Right kidney (tissue), 1 donor: ENCODE measurements around the gene ERG.

Source experiments
- DNase-seq: peaks from one replicate; pipeline ENCODE4 v3.0.0-alpha.2; 2016

The ERG gene

GRCh38 chr21:38503583-38503982 lies 5.3 kb upstream of the ERG start:
- DNase-seq, result no peak

GRCh38 chr21:38500073-38500472 lies 1.8 kb upstream of the ERG start:
- DNase-seq, result no peak

DNA sequence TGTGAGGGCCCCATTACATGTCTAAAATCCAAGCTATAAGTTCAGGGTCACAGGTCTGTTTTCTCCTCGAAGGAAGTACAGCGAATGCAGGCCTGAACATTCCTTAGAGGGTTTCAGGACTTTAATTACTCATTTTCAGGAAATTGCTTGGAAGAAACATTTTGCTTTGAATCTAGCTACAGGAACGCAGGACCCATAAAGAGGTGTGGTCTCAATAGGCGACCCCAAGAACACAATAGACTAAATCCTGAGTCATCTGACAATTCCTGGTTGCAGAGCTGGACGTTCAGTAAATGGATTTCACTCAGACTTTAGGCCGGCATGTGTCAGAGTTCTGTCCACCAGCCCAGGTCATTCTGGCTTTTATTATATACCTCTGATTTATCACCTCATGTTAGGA lies 1.0 kb upstream of the ERG start:
- DNase-seq, result no peak

DNA sequence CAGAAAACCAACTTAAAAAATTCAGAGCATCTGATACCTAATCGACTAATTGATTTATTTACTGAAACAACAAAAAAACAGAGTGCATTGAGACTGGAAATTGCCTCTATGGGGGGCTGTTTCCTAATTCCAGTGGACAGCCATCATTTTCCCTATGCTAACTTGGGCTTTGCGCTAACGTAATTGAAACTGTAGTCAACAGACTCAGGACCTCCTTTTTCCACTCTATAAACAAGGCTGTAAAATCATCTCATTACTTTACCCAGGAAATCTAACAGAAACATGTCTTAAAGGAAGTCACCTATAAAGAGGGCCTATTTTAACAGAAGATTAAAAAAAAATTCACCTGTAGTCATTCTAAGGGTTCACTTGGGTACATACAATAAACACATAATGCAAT lies 2.1 kb downstream of the ERG start:
- no peak for DNase-seq

GRCh38 chr21:38495696-38496095 lies 2.6 kb downstream of the ERG start:
- DNase-seq, result no peak

GRCh38 chr21:38495242-38495641 lies 3.0 kb downstream of the ERG start:
- DNase-seq, result no peak

- no peak for DNase-seq
Observed at GRCh38 chr21:38494703-38495102, 3.6 kb downstream of the ERG start.

DNA sequence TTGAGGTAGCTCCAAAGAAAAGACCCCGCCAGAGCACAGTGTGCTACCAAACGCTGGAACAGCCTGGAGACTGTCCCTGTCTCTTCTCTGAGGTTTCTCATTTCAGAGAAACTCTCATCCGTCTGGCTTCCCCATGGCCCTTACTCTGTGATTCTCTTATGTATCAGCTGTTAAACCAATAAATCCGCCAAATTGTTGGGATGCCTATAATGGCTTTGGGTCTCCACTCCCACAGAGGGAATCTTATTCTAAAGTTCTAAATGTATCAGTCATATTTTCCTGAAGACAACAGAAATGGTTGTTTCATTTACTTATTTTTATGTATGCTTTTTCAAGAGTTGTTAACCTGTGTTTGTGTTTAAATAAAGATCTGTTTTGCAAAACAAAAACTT lies 4.0 kb downstream of the ERG start:
- DNase-seq, result no peak

DNA sequence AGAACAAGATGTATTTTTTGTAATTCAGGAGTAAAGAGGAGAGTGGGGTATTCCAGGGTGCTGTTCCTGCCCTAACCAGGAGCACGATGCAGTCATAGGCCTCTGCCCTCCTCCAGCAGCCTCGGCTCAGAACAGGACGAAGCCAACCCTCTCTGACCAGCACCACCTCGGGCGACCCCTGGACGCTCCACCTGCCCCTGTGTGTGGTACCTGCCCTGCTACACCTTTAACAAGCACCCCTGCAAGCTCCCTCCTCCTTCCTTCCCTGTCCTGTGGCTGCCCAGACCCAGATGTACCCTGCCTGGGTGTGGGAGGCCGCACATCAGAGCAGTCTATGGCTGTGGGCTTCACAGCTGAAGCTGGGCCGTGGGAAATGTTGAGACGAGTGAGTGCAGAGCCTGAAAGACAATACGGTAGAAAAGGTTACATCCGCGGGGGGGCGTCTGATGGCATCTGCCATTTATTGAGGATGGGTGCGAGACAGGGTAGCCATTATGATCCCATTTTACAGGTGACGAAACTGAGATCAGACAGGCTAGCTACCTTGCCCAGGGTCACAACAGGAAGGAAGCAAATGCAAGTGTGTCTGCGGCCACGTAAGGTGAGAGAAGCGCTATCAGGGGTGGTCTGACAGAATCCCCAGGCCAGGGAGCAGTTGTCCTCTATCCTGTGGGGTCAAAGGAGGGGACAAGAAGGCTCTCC lies 4.6 kb downstream of the ERG start:
- DNase-seq, result no peak

DNA sequence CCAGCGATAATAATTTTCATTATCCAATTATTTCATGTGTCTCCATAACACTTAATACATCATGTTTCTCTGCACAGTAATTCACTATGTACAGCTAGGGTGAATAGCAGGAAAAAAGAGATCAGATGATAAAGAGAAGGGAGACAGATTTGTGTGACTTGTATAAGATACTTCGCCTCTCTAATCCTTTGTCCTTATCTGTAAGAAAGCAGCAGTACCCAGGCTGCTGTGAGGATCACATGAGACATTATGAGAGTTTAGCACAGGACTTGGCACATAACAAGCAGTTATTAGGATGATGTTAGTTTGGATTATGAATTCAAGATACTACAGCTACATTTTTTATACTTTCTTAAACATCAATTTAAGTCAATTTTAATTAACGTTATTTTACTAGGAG lies 6.3 kb downstream of the ERG start:
- no peak for DNase-seq

DNA sequence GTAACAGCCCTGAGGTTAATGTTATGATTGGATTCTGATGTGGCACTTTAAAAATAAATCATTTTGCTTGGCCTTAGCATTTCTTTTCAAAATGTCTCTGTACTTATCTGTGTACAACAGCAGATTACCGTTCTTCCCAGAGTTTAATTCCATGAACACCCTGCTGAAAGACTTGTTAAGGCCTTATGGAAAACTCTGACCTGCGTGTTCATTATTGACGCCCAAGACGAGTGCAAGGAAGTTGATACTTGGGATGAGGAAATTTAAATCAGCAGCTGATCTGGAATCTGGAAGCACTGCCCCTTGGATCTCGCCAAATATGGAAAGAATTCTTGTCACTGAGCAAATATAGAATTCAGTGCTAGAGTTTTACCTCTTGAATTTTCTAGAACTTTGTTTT lies 6.7 kb downstream of the ERG start:
- no peak for DNase-seq

- no peak for DNase-seq
Observed at GRCh38 chr21:38490411-38491020, 7.8 kb downstream of the ERG start.

GRCh38 chr21:38489729-38490128 lies 8.5 kb downstream of the ERG start:
- no peak for DNase-seq

DNA sequence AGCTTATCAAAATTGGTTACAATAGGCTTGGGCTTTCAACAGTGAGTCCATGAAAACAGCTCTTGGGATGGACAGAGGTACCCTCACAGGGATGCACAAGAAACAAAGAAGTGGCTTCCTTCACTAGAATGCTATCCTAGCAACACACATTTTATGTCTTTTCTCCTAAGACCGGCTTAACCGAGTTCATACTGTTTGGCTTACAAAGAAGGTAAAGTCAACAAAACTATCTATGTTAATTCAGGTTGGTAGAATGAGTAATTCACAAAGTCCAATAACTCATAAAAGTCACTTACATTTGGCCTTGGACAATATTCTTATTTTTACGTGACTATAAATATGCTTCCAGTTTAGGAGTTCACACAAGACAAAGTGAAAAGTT lies 9.0 kb downstream of the ERG start:
- no peak for DNase-seq

GRCh38 chr21:38488640-38489270 lies 9.5 kb downstream of the ERG start:
- DNase-seq, result no peak

GRCh38 chr21:38487901-38488639 lies 10.2 kb downstream of the ERG start:
- DNase-seq, result no peak

GRCh38 chr21:38486706-38487105 lies 11.6 kb downstream of the ERG start:
- no peak for DNase-seq

DNA sequence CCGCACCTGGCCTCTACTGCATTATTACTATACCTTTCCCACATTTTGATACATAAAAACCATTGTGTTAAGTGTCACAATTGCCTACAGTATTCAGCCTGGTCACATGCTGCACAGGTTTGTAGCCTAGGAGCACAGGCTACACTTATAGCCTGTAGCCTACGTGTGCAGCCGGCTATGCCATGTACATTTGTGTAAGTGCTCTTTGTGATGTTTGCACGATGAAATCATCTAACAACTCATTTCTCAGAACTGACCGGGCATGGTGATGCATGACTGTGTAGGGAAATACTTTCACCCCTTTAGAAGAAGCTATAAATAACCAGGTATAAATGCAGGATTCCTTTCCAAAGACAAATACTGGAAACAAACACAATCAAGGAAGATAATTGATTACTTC lies 12.1 kb downstream of the ERG start:
- DNase-seq, result no peak

DNA sequence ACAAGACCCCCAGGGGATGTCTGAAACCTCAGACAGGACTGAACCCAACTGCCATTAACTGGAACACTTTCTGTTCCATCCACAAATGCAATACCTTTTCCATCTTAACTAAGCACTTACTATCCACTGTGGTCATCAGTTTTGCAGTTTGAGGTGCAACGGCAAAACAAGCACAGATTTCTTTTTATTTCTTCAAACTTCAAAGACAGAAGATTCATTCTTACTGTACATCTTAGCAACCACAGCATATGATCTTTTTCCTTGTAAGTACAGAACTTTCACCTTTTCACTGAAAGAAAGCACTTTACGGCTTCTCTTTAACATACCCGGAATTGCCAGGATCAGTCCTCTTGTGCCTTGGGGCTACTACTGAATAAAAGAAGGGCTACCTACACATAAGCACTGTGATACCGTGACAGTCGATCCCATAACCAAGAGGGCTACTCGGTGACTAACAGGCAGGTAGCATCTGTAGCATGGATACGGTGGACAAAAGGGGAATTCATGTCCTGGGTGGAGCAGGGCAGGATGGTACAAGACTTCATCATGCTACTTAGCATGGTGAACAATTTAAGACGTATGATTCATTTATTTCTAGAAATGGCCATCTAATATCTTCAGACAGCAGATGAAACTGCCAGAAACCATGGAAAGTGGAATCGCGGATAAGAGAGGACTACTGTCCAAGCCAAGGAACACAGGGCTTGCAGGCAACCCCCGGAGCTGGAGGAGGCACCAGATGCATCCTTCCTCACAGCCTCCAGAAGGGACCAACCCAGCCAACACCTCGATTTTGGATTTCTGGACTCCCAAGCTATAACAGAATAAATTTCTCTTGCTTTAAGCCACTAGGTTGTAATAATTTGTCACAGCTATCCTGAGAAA lies 18.4 kb downstream of the ERG start:
- no peak for DNase-seq

GRCh38 chr21:38478782-38479181 lies 19.5 kb downstream of the ERG start:
- DNase-seq, result no peak

GRCh38 chr21:38477226-38477625 lies 21.1 kb downstream of the ERG start:
- DNase-seq, result no peak

DNA sequence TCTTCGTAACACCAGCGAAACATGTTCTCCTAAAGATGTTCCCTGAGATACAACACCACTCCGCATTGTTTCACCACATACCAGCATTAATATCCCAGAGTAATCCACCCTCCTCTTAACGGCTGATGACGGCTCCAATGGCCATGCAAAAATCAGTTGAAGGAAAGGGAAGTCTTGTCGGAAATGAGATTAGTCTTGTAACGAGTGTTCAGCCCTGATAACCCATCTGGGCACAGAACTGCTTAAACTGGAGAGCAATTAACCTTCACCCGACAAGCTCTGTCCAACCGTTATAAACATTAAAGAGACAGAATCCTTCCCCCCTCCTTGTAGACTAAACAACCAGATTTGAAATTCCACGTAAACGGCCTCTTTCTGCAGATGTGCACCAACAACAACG lies 21.9 kb downstream of the ERG start:
- DNase-seq, result no peak
